HUES64 (cell line): ENCODE results near the gene FAM229A.

Source experiments
- H3K27ac ChIP-seq: 2 replicates; pipeline ENCODE4 v1.7.0; 2013; ENCODE audit warnings: low read depth, low read length, inconsistent platforms
- H3K27me3 ChIP-seq: 2 replicates; pipeline ENCODE4 v1.6.1; 2013; ENCODE audit warnings: mild to moderate bottlenecking, low read length; ENCODE audit not compliant: insufficient read depth
- H3K36me3 ChIP-seq: 2 replicates; pipeline ENCODE4 v1.6.1; 2013; ENCODE audit warnings: mild to moderate bottlenecking, low read length; ENCODE audit not compliant: insufficient read depth
- H3K4me1 ChIP-seq: 2 replicates; pipeline ENCODE4 v1.6.1; 2013; ENCODE audit warnings: mild to moderate bottlenecking, low read length, moderate library complexity; ENCODE audit not compliant: insufficient read depth
- H3K4me3 ChIP-seq: 2 replicates; pipeline ENCODE4 v1.5.1; 2013; ENCODE audit warnings: mild to moderate bottlenecking, low read length, moderate library complexity
- H3K9ac ChIP-seq: 2 replicates; pipeline ENCODE4 v1.6.1; 2013; ENCODE audit warnings: mild to moderate bottlenecking, low read depth, low read length
- H3K9me3 ChIP-seq: 2 replicates; pipeline ENCODE4 v1.6.1; 2013; ENCODE audit warnings: low read depth, low read length; ENCODE audit not compliant: insufficient read depth
- WGBS: fragments of 150-250, 120-280 bp; methylation state at CpG from one replicate; pipeline ENCODE4 v1.1.7; 2013; ENCODE audit warnings: missing lambda C conversion rate; 5-methylcytosine and 5-hydroxymethylcytosine counted together

The FAM229A gene

GRCh38 chr1:32373996-32374592 is 11.8 kb upstream of the FAM229A start:
- H3K27me3 ChIP-seq, result no peaks in the 10 kb centered on the region
- no peak overlapping the region for H3K27ac ChIP-seq
- H3K9me3 ChIP-seq, result no peaks in the 10 kb centered on the region
- H3K9ac ChIP-seq, result no peak overlapping the region
- H3K36me3 ChIP-seq, result peaks cover 85% of the 10 kb centered on the region
- H3K4me3 ChIP-seq, result no peak overlapping the region
- WGBS, result 88% methylated on average over 1 of the region's 1 CpG
- no peaks in the 10 kb centered on the region for H3K4me1 ChIP-seq

- H3K9me3 ChIP-seq, result no peaks in the 10 kb centered on the region
- H3K27ac ChIP-seq, result no peak overlapping the region
- WGBS, result 94% methylated on average over 4 of the region's 5 CpGs
- H3K9ac ChIP-seq, result no peak overlapping the region
- H3K36me3 ChIP-seq, result peaks cover 84% of the 10 kb centered on the region
- H3K4me3 ChIP-seq, result no peak overlapping the region
- no peaks in the 10 kb centered on the region for H3K27me3 ChIP-seq
- no peaks in the 10 kb centered on the region for H3K4me1 ChIP-seq
These were observed 10.0 kb upstream of the FAM229A start for GRCh38 chr1:32372149-32372756.

GRCh38 chr1:32367912-32368635 is 5.8 kb upstream of the FAM229A start:
- Histone ChIP-seq H3K9ac (no peak overlapping the region), H3K4me3 (no peak overlapping the region), H3K9me3 (no peaks in the 10 kb centered on the region), H3K27ac (no peak overlapping the region), H3K36me3 (peaks cover 78% of the 10 kb centered on the region), H3K27me3 (no peaks in the 10 kb centered on the region), H3K4me1 (no peaks in the 10 kb centered on the region)
- 93% methylated on average over 7 of the region's 7 CpGs for WGBS

GRCh38 chr1:32365445-32365844 is 3.2 kb upstream of the FAM229A start:
- WGBS, result 91% methylated on average over 6 of the region's 6 CpGs
- H3K9me3 ChIP-seq, result no peaks in the 10 kb centered on the region
- H3K4me3 ChIP-seq, result no peak overlapping the region
- no peak overlapping the region for H3K27ac ChIP-seq
- H3K4me1 ChIP-seq, result 0 out of 2 replicates have a peak, but pooled peaks cover 4% of the 10 kb centered on the region
- peaks cover 57% of the 10 kb centered on the region for H3K36me3 ChIP-seq
- H3K27me3 ChIP-seq, result peaks cover 21% of the 10 kb centered on the region
- H3K9ac ChIP-seq, result no peak overlapping the region

GRCh38 chr1:32364836-32365235 is 2.6 kb upstream of the FAM229A start:
- 91% methylated on average over 4 of the region's 5 CpGs for WGBS
- no peaks in the 10 kb centered on the region for H3K9me3 ChIP-seq
- 0 out of 2 replicates have a peak, but pooled peaks cover 4% of the 10 kb centered on the region for H3K4me1 ChIP-seq
- H3K27me3 ChIP-seq, result peaks cover 22% of the 10 kb centered on the region
- no peak overlapping the region for H3K27ac ChIP-seq
- H3K4me3 ChIP-seq, result no peak overlapping the region
- peaks cover 57% of the 10 kb centered on the region for H3K36me3 ChIP-seq
- H3K9ac ChIP-seq, result no peak overlapping the region

DNA sequence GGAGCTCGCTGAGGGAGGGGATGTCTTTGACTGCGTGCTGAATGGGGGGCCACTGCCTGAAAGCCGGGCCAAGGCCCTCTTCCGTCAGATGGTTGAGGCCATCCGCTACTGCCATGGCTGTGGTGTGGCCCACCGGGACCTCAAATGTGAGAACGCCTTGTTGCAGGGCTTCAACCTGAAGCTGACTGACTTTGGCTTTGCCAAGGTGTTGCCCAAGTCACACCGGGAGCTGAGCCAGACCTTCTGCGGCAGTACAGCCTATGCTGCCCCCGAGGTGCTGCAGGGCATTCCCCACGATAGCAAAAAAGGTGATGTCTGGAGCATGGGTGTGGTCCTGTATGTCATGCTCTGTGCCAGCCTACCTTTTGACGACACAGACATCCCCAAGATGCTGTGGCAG is 1.4 kb upstream of the FAM229A start:
- Histone ChIP-seq H3K9me3 (no peaks in the 10 kb centered on the region), H3K4me1 (0 out of 2 replicates have a peak, but pooled peaks cover 4% of the 10 kb centered on the region), H3K36me3 (peaks cover 48% of the 10 kb centered on the region), H3K9ac (no peak overlapping the region), H3K4me3 (no peak overlapping the region), H3K27ac (no peak overlapping the region), H3K27me3 (peaks cover 22% of the 10 kb centered on the region)
- WGBS, result 95% methylated on average over 12 of the region's 12 CpGs

DNA sequence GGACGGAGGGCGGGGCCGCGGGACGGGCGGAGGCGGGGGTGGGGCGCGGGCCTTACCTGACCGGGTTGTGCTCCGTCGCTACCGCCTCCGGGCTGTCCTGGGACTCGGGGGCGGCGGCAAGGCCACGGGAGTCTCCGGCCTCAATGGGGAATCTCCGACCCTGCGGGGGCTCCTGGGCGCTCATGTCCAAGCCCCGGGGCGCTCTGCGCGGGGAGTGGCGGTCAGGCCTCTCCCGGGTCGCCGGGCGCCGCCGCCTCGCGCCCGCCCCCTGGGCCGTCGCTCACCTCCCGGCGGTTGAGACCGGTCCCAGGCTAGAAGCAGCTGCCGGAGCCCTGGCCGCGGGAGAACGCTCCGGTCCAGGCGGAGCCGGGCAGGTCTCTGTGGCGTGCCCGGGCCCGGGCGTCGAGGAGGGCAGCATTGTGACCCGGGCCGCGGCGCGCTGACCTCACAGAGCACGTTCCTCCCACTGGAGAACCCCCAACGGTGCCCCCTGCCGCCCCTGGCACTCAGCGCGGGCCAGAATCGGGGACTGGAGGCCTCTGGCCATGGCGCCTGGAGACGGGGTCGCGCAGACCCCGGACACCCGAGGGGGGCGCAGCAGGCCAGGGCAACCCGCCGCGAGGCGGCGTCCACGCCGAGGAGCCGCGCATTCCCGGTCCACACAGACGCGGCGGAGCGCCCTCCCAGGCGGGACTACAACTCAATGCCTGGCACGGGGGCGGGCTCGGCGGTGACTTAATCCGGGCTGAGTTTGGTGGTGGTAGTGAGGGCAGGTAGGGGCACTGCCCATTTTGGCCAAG is 411 bp downstream of the FAM229A start:
- 3% methylated on average over 90 of the region's 91 CpGs for WGBS
- no peaks in the 10 kb centered on the region for H3K9me3 ChIP-seq
- peak overlapping the region; percentile 57 for H3K9ac ChIP-seq
- peaks cover 22% of the 10 kb centered on the region for H3K27me3 ChIP-seq
- H3K27ac ChIP-seq, result no peak overlapping the region
- H3K4me3 ChIP-seq, result peak overlapping the region; percentile 52
- peaks cover 30% of the 10 kb centered on the region for H3K36me3 ChIP-seq
- H3K4me1 ChIP-seq, result 0 out of 2 replicates have a peak, but pooled peaks cover 4% of the 10 kb centered on the region

DNA sequence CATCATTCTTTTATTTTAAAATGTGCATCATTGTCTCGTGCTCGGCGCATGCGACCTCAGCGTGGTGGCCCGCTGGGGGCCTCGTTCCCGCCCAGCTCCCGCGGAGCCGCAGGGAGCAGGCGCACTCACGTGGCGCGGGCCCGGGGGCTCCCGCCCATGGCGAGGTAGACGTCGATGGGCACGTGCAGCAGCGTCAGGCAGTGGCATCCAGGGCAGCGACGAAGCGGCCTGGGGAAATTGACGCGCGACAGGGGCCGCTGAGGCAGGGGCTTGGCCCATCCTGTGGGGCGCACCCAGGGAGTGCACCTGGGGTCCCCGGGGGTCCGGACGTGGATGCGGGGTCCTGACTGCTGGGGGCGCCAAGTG is 994 bp downstream of the FAM229A start:
- no peak overlapping the region for H3K27ac ChIP-seq
- H3K36me3 ChIP-seq, result peaks cover 24% of the 10 kb centered on the region
- H3K4me3 ChIP-seq, result no peak overlapping the region
- no peak overlapping the region for H3K9ac ChIP-seq
- peaks cover 22% of the 10 kb centered on the region for H3K27me3 ChIP-seq
- 0 out of 2 replicates have a peak, but pooled peaks cover 4% of the 10 kb centered on the region for H3K4me1 ChIP-seq
- H3K9me3 ChIP-seq, result no peaks in the 10 kb centered on the region
- WGBS, result 53% methylated on average over 35 of the region's 35 CpGs

DNA sequence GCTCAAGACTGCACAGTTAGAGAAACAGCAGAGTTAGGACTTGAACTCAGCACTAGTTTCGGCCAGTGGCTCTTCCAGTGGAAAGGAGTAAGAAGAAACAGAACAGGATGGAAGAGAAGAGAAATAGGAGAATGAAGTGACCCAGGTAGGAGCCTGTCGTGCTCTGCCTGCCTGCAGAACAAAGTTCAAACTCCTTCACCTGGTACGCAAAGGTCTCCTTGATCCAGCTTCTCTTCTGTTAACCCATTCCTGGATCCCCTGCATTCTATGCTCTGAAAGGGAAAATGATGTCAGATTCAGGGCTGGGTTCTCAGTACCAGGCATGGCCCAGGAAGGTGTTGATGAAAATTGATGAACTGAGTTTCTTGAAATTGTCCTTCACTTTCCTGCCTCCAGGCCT is 3.9 kb downstream of the FAM229A start:
- H3K4me3 ChIP-seq, result no peak overlapping the region
- H3K27me3 ChIP-seq, result peaks cover 22% of the 10 kb centered on the region
- no peaks in the 10 kb centered on the region; the same call in 1 of the 2 replicates for H3K36me3 ChIP-seq
- no peaks in the 10 kb centered on the region for H3K9me3 ChIP-seq
- 86% methylated on average over 3 of the region's 3 CpGs for WGBS
- H3K27ac ChIP-seq, result no peak overlapping the region
- H3K9ac ChIP-seq, result no peak overlapping the region
- H3K4me1 ChIP-seq, result peaks cover 4% of the 10 kb centered on the region; the same call in 1 of the 2 replicates

DNA sequence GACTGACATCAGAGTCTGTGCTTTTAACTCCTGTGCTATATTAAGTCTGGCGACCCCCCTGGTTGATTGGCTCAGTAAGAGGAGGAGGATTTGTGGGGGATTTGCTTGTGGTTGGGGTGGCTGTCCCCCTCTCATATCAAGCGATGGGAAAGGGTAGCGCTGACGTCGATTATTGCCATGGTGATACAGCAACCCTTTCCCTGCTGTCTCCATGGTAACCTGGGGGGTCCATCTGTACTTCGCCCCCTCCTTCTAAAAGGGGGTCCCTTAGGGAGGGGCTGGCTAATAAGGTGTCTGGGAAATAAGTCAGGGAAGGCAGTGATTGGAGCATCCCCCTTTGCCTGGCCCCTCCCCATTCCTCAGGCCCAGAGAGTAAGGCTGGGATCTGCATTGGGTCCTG is 4.7 kb downstream of the FAM229A start:
- no peaks in the 10 kb centered on the region for H3K36me3 ChIP-seq
- H3K4me1 ChIP-seq, result peaks cover 1% of the 10 kb centered on the region; the same call in 1 of the 2 replicates
- peaks cover 22% of the 10 kb centered on the region for H3K27me3 ChIP-seq
- no peak overlapping the region for H3K27ac ChIP-seq
- WGBS, result 84% methylated on average over 6 of the region's 6 CpGs
- no peak overlapping the region for H3K4me3 ChIP-seq
- H3K9ac ChIP-seq, result no peak overlapping the region
- no peaks in the 10 kb centered on the region for H3K9me3 ChIP-seq

- Histone ChIP-seq H3K4me1 (no peaks in the 10 kb centered on the region; the same call in 1 of the 2 replicates), H3K9ac (no peak overlapping the region), H3K27ac (no peak overlapping the region), H3K9me3 (no peaks in the 10 kb centered on the region), H3K27me3 (peaks cover 11% of the 10 kb centered on the region), H3K4me3 (no peak overlapping the region), H3K36me3 (no peaks in the 10 kb centered on the region)
- WGBS, result 84% methylated on average over 1 of the region's 1 CpG
These were observed 5.8 kb downstream of the FAM229A start for GRCh38 chr1:32356478-32356877.
